ENCODE measurements around the gene TTC12. TPM values are rescaled to one million over a fixed set of nuclear protein-coding genes. Genes with fewer than 3 reads are reported as not detected.
A peak's percentile ranks its signal among the peaks of the same experiment; 100 is the strongest.

Gene TTC12
- total and polyA plus RNA-seq, 2 of the 8 experiments (the other 6 are each of a cell fraction or from before 2014, with no cell fraction given), result 4.7 to 9.0 TPM

- H2AFZ ChIP-seq (ENCODE audit: low read length), result no peak overlapping the region
- no peak overlapping the region for H2BK5ac ChIP-seq (ENCODE audit: low read depth, low read length)
- H3K23ac ChIP-seq (ENCODE audit: insufficient read length), result no peak overlapping the region
- H4K20me1 ChIP-seq (replicated peaks in 1 of 2; ENCODE audit: control insufficient read depth in 1 of 2, insufficient read depth in 2 of 2, low read length in 2 of 2), result no peaks in the 10 kb centered on the region
- ChIA-PET CTCF (ENCODE audit: partially characterized antibody) (interaction anchor here (0.6 to 3.9 kb wide), 20 partner anchors 9 to 996 kb away, joined by 3 to 15 read pairs (median 4); no protein-coding TSS in a partner anchor), POLR2A (ENCODE audit: partially characterized antibody) (no interaction called here)
- no peak overlapping the region for H2BK20ac ChIP-seq (ENCODE audit: low read length)
- no peak overlapping the region for H4K5ac ChIP-seq (ENCODE audit: insufficient read length, low read depth, low read length)
- no peaks in the 10 kb centered on the region for H3K79me2 ChIP-seq (ENCODE audit: control insufficient read depth in 1 of 2, insufficient read depth in 2 of 2, low read length in 2 of 2)
- no peak overlapping the region for H3K56ac ChIP-seq (replicated peaks; ENCODE audit: insufficient read length, low read depth, low read length)
- no peaks in the 10 kb centered on the region for H3K36me3 ChIP-seq (ENCODE audit: control insufficient read depth in 2 of 4, insufficient read depth in 4 of 4, low read length in 3 of 4)
- no peak overlapping the region for H2AK5ac ChIP-seq (ENCODE audit: low read depth, low read length)
- no peak overlapping the region for H3K14ac ChIP-seq (ENCODE audit: insufficient read length)
- no peak overlapping the region for H3K4ac ChIP-seq (replicated peaks; ENCODE audit: insufficient read length, low read depth, low read length)
- TF ChIP-seq HDAC2 (IDR thresholded peaks at IDR 0.05; ENCODE audit: borderline replicate concordance in 1 of 2, low read depth in 2 of 2, low read length in 2 of 2) (no peak), ATF3 (IDR thresholded peaks at IDR 0.05; ENCODE audit: insufficient read depth, low read depth, low read length) (no peak), TAF1 (IDR thresholded peaks at IDR 0.05; ENCODE audit: low read depth, low read length) (no peak), CTCF (IDR thresholded peaks at IDR 0.05; ENCODE audit: control extremely low read depth in 1 of 3, insufficient read depth in 1 of 3, low read depth in 1 of 3, low read length in 3 of 3) (peak; percentile 46 to 70 (median 70)), RAD21 (IDR thresholded peaks at IDR 0.05 in 1 of 2, conservative IDR thresholded peaks at IDR 0.05 in 1 of 2; ENCODE audit: low read depth in 2 of 2, low read length in 2 of 2) (peak; percentile 65 to 71), NANOG (IDR thresholded peaks at IDR 0.05; ENCODE audit: insufficient read depth, low read depth, low read length, poor library complexity, severe bottlenecking) (no peak)
- H3K9me3 ChIP-seq (ENCODE audit: insufficient read depth in 2 of 2, low read depth in 1 of 2, low read length in 1 of 2), result no peaks in the 10 kb centered on the region
- no peaks in the 10 kb centered on the region for H3K23me2 ChIP-seq (ENCODE audit: low read depth, low read length)
- no peak overlapping the region for H4K91ac ChIP-seq (replicated peaks; ENCODE audit: insufficient read length, low read length)
- no peaks in the 10 kb centered on the region for H3K27me3 ChIP-seq (replicated peaks in 1 of 4; ENCODE audit: control insufficient read depth in 3 of 4, extremely low read depth in 1 of 4, insufficient read depth in 3 of 4, low read length in 3 of 4)
- 94% methylated on average over 19 of the region's 19 CpGs; no CpG with 5 or more reads in 1 of the 2 experiments for WGBS, 2 experiments (ENCODE audit: extremely low coverage in 1 of 2, insufficient coverage in 1 of 2, insufficient read length in 1 of 2, insufficient replicate concordance in 2 of 2, low coverage in 1 of 2, low lambda C conversion rate in 2 of 2, missing lambda C conversion rate in 1 of 2)
- H3K4me2 ChIP-seq (ENCODE audit: insufficient read depth in 1 of 2, low read depth in 2 of 2, low read length in 2 of 2), result no peak overlapping the region
- FAIRE-seq (no peak), DNase-seq (ENCODE audit: low read depth in 1 of 2, low spot score in 2 of 2) (peak; percentile 21 to 56)
- no peak overlapping the region for H2BK120ac ChIP-seq (replicated peaks; ENCODE audit: low read depth, low read length)
- no peak overlapping the region for H2BK12ac ChIP-seq (ENCODE audit: low read depth, low read length)
- no peaks in the 10 kb centered on the region for H3K4me1 ChIP-seq (replicated peaks in 1 of 4; ENCODE audit: control insufficient read depth in 3 of 4, insufficient read depth in 4 of 4, low read length in 3 of 4)
- no peak overlapping the region for H3K4me3 ChIP-seq (ENCODE audit: extremely low read depth in 1 of 4, insufficient read depth in 2 of 4, low read depth in 3 of 4, low read length in 4 of 4)
- no peak overlapping the region for H3K9ac ChIP-seq (replicated peaks in 1 of 4; ENCODE audit: extremely low read depth in 1 of 4, low read depth in 3 of 4, low read length in 3 of 4)
- no peak overlapping the region for H2BK15ac ChIP-seq (ENCODE audit: low read length)
- no peak overlapping the region for H3K18ac ChIP-seq (ENCODE audit: extremely low read depth, low read length)
- no peak overlapping the region for H3K27ac ChIP-seq (ENCODE audit: low read depth, low read length)
- H3K79me1 ChIP-seq (ENCODE audit: low read depth, low read length), result no peaks in the 10 kb centered on the region
- H4K8ac ChIP-seq (ENCODE audit: extremely low read depth, insufficient read depth, low read length), result no peak overlapping the region; the same call in 1 of the 2 replicates
Observed at GRCh38 chr11:113274713-113275582, 39.4 kb upstream of the TTC12 start.
